ENCODE data around the gene ELANE.
"Not testable (repeated sequence)": the region's sequence is repeated elsewhere in the genome, so short reads cannot be mapped to it uniquely, and the experiment has no call there.

Gene ELANE

GRCh38 chr19:863315-863620 is 11.2 kb downstream of the ELANE start:
- FAIRE-seq: no peak

GRCh38 chr19:866769-867300 is 14.7 kb downstream of the ELANE start:
- no peak for FAIRE-seq

DNA sequence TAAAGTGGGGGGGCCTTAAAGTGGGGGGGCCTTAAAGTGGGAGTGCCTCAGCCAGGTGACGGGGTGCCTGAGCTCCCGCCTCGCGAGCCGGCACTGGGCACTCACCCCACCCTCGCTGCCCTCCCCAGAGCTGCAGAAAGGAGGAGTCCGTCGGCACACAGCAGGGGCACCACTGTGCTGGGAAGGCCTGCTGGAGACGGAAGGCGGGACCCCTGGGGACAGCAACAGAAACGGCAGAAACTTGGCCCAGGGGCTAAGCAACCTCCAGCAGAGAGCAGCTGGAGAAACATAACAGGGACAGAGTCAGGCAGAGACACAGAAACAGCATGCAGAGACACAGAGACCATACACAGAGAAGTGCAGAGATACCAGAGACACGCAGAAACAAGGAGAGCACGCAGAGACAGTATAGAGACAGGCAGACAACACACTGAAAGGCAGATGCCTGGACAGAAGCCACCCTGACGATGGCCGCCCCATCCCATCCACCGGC is 15.2 kb downstream of the ELANE start:
- FAIRE-seq: no peak

DNA sequence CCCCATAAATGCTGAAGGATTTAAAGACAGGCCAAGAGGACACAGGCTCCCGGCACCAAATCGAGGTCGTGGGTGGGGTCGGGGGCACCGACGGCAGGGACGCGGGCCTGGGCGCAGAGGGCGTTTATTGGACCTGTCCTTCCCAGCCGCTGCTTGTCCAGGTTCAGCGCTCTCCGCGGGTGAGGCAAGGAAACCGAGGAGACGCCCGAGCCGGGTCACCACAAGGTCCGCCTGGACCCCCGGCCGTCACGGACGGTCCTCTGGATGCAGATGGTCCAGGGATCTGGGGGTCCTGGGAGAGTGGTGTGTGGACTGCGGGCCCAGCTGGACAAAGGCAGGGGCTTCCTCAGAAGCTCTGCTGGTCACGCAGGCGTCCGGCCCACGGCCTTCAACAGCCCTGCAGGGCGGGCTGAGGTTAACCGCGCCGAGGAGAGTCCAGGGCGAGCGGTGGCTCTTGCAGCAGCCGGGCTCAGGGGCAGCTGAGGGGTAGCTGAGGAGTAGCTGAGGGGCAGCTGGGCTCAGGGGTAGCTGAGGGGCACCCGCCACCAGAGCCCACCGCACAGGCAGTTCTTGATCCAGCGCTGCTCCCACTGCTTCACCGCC is 15.9 kb downstream of the ELANE start:
- no peak for FAIRE-seq

DNA sequence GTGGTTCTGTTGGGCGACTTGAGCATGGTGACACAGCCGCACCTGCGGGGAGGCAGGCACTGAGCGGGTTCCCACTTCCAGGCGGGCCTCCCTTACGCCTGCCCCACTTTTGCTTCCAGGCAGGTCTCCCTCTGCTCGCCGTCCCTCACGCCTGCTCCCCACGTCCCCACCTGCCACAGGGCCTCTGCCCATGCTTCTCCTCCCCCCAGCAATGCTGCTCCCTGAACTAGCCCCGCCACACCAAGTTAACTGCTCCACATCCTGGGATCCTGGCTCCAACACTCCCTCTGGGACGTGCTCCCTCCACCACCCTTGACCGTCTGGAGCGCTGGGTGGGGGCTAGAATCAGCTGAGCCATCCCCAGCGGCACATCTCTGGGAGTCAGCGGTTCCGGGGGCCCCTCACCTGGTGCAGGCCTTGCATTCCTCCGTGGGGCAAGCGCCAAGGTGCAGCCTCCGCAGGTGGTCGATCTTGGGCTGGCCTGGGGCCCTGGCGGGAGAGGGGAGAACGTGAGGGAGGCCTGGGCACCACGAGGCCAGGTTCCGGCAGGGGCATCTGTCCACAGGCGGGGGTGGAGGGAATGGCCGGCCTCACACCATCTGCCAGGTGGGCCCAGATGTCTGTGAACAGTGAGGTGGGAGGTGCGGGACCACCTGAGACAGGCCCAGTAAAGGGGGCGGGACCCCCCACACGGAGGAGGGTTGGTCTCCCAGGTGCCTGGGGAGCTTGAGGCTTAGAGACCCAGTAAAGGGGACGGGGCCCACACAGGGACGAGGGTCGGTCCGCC is 16.5 kb downstream of the ELANE start:
- FAIRE-seq: no peak

- no peak for FAIRE-seq
Measured at GRCh38 chr19:869245-870177, 17.4 kb downstream of the ELANE start.

- FAIRE-seq: no peak
Measured at GRCh38 chr19:870314-870713, 18.2 kb downstream of the ELANE start.

DNA sequence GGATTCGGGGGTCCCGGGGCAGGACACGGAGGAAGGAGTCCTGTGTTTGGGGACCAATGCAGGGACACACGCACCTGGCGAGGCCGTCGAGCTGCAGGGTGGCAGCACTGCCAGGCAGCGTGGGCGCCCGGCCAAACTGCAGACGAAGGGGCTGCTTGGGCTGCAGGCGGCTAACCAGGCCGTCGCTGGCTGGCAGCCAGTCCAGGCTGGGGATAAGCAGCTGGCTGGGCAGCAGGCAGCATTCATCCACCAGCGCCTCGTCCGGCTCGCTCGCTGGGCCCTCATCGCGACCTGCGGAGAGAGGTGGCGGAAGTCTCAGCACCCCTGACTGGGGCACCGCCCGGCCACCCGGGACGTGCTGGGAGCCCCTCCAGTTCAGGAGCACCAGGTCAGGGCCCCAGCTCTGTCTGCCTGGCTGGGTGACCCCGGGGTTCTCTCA is 18.9 kb downstream of the ELANE start:
- FAIRE-seq: no peak

- no peak for FAIRE-seq
Measured at GRCh38 chr19:871446-872265, 19.6 kb downstream of the ELANE start.

DNA sequence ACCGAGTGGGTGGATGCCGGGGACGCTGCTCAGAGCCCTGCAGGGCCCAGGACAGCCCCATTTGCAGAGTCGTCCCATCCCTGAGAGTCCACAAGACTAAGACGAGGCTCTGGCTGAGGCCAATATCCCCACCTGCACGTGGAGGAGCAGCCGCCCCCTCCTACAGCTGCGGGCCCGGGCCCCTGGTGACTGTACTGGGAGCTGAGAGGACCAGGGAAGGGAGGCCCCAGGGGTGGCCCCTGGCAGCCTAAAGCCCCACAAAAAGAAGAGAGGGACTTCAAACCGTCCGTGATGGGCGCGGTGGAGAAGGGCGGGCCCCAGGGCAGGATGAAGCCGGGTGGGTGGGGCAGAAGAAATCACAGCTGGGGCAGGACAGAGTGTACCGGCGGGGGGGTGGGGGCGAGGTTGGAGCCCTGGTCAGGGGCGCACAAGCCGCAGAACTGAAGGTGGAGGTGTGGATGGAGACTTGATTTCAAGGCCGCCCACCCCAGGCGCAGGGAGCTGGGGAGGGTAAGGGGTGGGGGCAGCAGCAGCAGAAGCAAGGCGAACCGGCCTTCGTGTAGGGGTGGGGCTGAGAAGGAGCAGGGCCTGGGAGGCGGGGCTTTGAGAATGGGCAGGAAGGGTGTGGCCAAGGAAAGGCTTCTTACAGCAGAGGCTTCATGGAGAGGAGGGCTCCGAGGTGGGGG is 20.3 kb downstream of the ELANE start:
- no peak for FAIRE-seq

GRCh38 chr19:873084-873483 is 21.0 kb downstream of the ELANE start:
- no peak for FAIRE-seq

GRCh38 chr19:873561-874041 is 21.5 kb downstream of the ELANE start:
- FAIRE-seq: no peak

GRCh38 chr19:875265-875879 is 23.3 kb downstream of the ELANE start:
- no peak for FAIRE-seq

DNA sequence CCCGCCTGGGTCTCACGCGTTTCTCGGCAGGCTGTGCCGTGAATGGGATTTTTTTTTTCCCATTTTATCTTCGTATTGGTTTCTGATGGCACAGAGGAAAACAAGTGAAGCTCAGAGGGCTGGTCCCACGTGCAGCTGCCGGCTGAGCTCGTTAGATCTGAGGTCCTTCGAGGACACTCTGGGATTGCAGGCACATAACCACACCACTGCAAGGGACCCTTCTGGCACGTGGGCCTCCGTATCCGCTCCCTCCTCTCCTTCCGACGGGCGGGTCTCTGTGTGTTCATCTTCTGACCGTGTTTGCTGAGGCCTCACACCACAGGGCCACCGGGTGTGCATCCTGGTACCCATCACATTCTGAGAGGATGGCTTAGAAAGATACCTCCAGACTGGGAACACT is 24.0 kb downstream of the ELANE start:
- FAIRE-seq: no peak

DNA sequence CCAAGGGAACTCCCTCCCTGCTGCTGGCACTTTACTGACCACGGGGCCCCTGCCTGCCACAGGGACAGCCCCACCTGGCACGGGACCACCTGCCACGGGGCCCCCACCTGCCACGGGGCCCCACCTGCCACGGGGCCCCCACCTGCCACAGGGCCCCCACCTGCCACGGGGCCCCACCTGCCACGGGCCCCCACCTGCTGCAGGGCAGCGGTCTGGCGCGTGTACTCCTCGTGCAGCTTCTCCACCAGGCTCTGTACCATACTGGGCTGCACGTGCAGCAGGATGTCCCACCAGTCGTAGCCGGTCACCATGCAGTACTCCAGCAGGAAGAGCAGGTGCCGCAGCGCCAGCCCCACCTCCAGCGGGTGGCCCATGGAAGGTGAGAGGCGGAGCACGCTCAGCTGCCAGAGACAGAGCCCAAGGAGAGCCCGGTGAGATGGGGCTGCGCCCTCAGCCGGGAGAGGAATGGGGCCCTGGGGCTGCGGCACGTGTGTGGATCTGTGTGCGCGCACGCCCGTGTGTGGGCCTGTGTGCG is 24.7 kb downstream of the ELANE start:
- FAIRE-seq: no peak

GRCh38 chr19:877992-878660 is 26.0 kb downstream of the ELANE start:
- FAIRE-seq: not testable (repeated sequence)

GRCh38 chr19:878751-879561 is 26.9 kb downstream of the ELANE start:
- not testable (repeated sequence) for FAIRE-seq

DNA sequence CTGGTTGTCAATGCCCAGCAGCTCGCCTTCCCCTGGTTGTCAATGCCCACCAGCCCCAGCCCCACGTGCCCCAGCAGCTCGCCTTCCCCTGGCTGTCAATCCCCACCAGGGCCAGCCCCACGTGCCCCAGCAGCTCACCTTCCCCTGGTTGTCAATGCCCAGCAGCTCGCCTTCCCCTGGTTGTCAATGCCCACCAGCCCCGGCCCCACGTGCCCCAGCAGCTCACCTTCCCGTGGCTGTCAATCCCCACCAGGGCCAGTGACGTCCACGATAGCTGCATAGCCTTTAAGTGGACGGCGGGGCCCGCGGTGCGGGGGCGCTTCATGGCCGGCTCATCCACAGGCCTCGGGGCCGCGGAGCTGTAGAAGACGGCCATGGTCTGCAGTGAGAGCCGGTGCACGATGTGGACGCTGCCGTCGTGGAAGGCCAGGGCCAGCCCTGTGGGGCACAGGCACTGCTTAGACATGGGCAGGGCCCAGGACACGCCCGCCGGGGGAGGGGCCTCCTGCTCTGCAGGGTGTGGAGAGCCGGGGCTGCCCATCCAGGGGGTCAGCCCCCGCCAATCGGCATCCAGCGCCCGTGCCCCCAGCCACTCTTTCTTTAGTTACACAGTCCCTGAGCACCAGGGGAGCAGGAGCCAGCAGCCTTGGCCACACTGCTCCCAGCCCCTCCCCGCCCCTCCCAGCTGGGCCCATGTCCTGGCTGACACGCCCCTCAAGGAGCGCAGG is 27.8 kb downstream of the ELANE start:
- FAIRE-seq: no peak

Data from colon (tissue), 2 donors.